ENCODE results near the gene FRMD3. TPM values are rescaled to one million over a fixed set of nuclear protein-coding genes. Genes with fewer than 3 reads are reported as not detected.

Gene FRMD3
- total RNA-seq, 1 donor from 2014 or later = 0.34 TPM

- H3K4me3 Mint-ChIP-seq = no peak overlapping the region
- no peaks in the 10 kb centered on the region for H3K4me1 Mint-ChIP-seq (ENCODE audit: low read depth)
- no peak overlapping the region for H3K27ac Mint-ChIP-seq
- H3K9me3 Mint-ChIP-seq = no peaks in the 10 kb centered on the region
- intact Hi-C loops (cut with micrococcal nuclease) = no loop called here
- no peak for DNase-seq (ENCODE audit: low spot score)
- H3K27me3 Mint-ChIP-seq (ENCODE audit: insufficient read depth) = no peaks in the 10 kb centered on the region
- no peaks in the 10 kb centered on the region for H3K36me3 Mint-ChIP-seq (ENCODE audit: low read depth)
Observed at GRCh38 chr9:83514767-83515166, 23.4 kb downstream of the FRMD3 start.

- no peak for DNase-seq (ENCODE audit: low spot score)
- H3K27me3 Mint-ChIP-seq (ENCODE audit: insufficient read depth) = no peaks in the 10 kb centered on the region
- peaks cover 15% of the 10 kb centered on the region for H3K4me1 Mint-ChIP-seq (ENCODE audit: low read depth)
- intact Hi-C loops (cut with micrococcal nuclease) = no loop called here
- H3K27ac Mint-ChIP-seq = no peak overlapping the region
- no peaks in the 10 kb centered on the region for H3K36me3 Mint-ChIP-seq (ENCODE audit: low read depth)
- no peak overlapping the region for H3K4me3 Mint-ChIP-seq
- no peaks in the 10 kb centered on the region for H3K9me3 Mint-ChIP-seq
Observed at GRCh38 chr9:83512621-83513020, 25.6 kb downstream of the FRMD3 start.

GRCh38 chr9:83511051-83511450 is 27.1 kb downstream of the FRMD3 start:
- Mint-ChIP-seq H3K27me3 (ENCODE audit: insufficient read depth) (no peaks in the 10 kb centered on the region), H3K9me3 (no peaks in the 10 kb centered on the region), H3K27ac (no peak overlapping the region), H3K36me3 (ENCODE audit: low read depth) (no peaks in the 10 kb centered on the region), H3K4me1 (ENCODE audit: low read depth) (peaks cover 15% of the 10 kb centered on the region), H3K4me3 (no peak overlapping the region)
- no peak for DNase-seq (ENCODE audit: low spot score)
- intact Hi-C loops (cut with micrococcal nuclease) = no loop called here

GRCh38 chr9:83509402-83509801 is 28.8 kb downstream of the FRMD3 start:
- Mint-ChIP-seq H3K9me3 (no peaks in the 10 kb centered on the region), H3K36me3 (ENCODE audit: low read depth) (no peaks in the 10 kb centered on the region)

GRCh38 chr9:83508067-83508466 is 30.1 kb downstream of the FRMD3 start:
- Mint-ChIP-seq H3K9me3 (no peaks in the 10 kb centered on the region), H3K4me1 (ENCODE audit: low read depth) (peaks cover 15% of the 10 kb centered on the region), H3K27me3 (ENCODE audit: insufficient read depth) (no peaks in the 10 kb centered on the region), H3K27ac (no peak overlapping the region), H3K4me3 (no peak overlapping the region), H3K36me3 (ENCODE audit: low read depth) (no peaks in the 10 kb centered on the region)
- intact Hi-C loops (cut with micrococcal nuclease) = no loop called here
- no peak for DNase-seq (ENCODE audit: low spot score)

More at GRCh38 chr9:83509402-83509801, 28.8 kb downstream of the FRMD3 start:
- no peak for DNase-seq (ENCODE audit: low spot score)
- intact Hi-C loops (cut with micrococcal nuclease) = no loop called here
- no peaks in the 10 kb centered on the region for H3K27me3 Mint-ChIP-seq (ENCODE audit: insufficient read depth)
- H3K4me1 Mint-ChIP-seq (ENCODE audit: low read depth) = peaks cover 15% of the 10 kb centered on the region
- no peak overlapping the region for H3K27ac Mint-ChIP-seq
- H3K4me3 Mint-ChIP-seq = no peak overlapping the region

- H3K9me3 Mint-ChIP-seq = no peaks in the 10 kb centered on the region
- H3K27ac Mint-ChIP-seq = no peak overlapping the region
- no peak for DNase-seq (ENCODE audit: low spot score)
- H3K27me3 Mint-ChIP-seq (ENCODE audit: insufficient read depth) = peaks cover 2% of the 10 kb centered on the region
- intact Hi-C loops (cut with micrococcal nuclease) = no loop called here
- H3K4me3 Mint-ChIP-seq = no peak overlapping the region
- peaks cover 15% of the 10 kb centered on the region for H3K4me1 Mint-ChIP-seq (ENCODE audit: low read depth)
- no peaks in the 10 kb centered on the region for H3K36me3 Mint-ChIP-seq (ENCODE audit: low read depth)
Observed at GRCh38 chr9:83505282-83505681, 32.9 kb downstream of the FRMD3 start.

GRCh38 chr9:83503866-83504265 is 34.3 kb downstream of the FRMD3 start:
- intact Hi-C loops (cut with micrococcal nuclease) = no loop called here
- Mint-ChIP-seq H3K36me3 (ENCODE audit: low read depth) (no peaks in the 10 kb centered on the region), H3K4me1 (ENCODE audit: low read depth) (peaks cover 13% of the 10 kb centered on the region), H3K27me3 (ENCODE audit: insufficient read depth) (peaks cover 2% of the 10 kb centered on the region), H3K27ac (no peak overlapping the region), H3K4me3 (no peak overlapping the region), H3K9me3 (no peaks in the 10 kb centered on the region)
- no peak for DNase-seq (ENCODE audit: low spot score)

GRCh38 chr9:83501565-83501964 is 36.6 kb downstream of the FRMD3 start:
- intact Hi-C loops (cut with micrococcal nuclease) = no loop called here
- Mint-ChIP-seq H3K36me3 (ENCODE audit: low read depth) (no peaks in the 10 kb centered on the region), H3K4me3 (no peak overlapping the region), H3K27me3 (ENCODE audit: insufficient read depth) (peaks cover 2% of the 10 kb centered on the region), H3K9me3 (no peaks in the 10 kb centered on the region), H3K4me1 (ENCODE audit: low read depth) (no peaks in the 10 kb centered on the region), H3K27ac (no peak overlapping the region)
- DNase-seq (ENCODE audit: low spot score) = no peak

GRCh38 chr9:83497441-83497840 is 40.8 kb downstream of the FRMD3 start:
- H3K4me3 Mint-ChIP-seq = no peak overlapping the region
- no peaks in the 10 kb centered on the region for H3K36me3 Mint-ChIP-seq (ENCODE audit: low read depth)
- H3K27me3 Mint-ChIP-seq (ENCODE audit: insufficient read depth) = peaks cover 10% of the 10 kb centered on the region
- DNase-seq (ENCODE audit: low spot score) = no peak
- no peaks in the 10 kb centered on the region for H3K4me1 Mint-ChIP-seq (ENCODE audit: low read depth)
- intact Hi-C loops (cut with micrococcal nuclease) = no loop called here
- no peak overlapping the region for H3K27ac Mint-ChIP-seq
- H3K9me3 Mint-ChIP-seq = no peaks in the 10 kb centered on the region

GRCh38 chr9:83491995-83492394 is 46.2 kb downstream of the FRMD3 start:
- intact Hi-C loops (cut with micrococcal nuclease) = no loop called here
- DNase-seq (ENCODE audit: low spot score) = no peak
- Mint-ChIP-seq H3K4me3 (no peak overlapping the region), H3K4me1 (ENCODE audit: low read depth) (no peaks in the 10 kb centered on the region), H3K9me3 (no peaks in the 10 kb centered on the region), H3K27ac (no peak overlapping the region), H3K36me3 (ENCODE audit: low read depth) (no peaks in the 10 kb centered on the region), H3K27me3 (ENCODE audit: insufficient read depth) (peaks cover 9% of the 10 kb centered on the region)

- Mint-ChIP-seq H3K27me3 (ENCODE audit: insufficient read depth) (peaks cover 9% of the 10 kb centered on the region), H3K36me3 (ENCODE audit: low read depth) (no peaks in the 10 kb centered on the region), H3K4me1 (ENCODE audit: low read depth) (no peaks in the 10 kb centered on the region), H3K9me3 (no peaks in the 10 kb centered on the region), H3K27ac (no peak overlapping the region), H3K4me3 (no peak overlapping the region)
- DNase-seq (ENCODE audit: low spot score) = no peak
- intact Hi-C loops (cut with micrococcal nuclease) = no loop called here
Observed at GRCh38 chr9:83491413-83491812, 46.8 kb downstream of the FRMD3 start.

- Mint-ChIP-seq H3K4me3 (no peak overlapping the region), H3K27me3 (ENCODE audit: insufficient read depth) (peaks cover 9% of the 10 kb centered on the region), H3K4me1 (ENCODE audit: low read depth) (no peaks in the 10 kb centered on the region), H3K36me3 (ENCODE audit: low read depth) (no peaks in the 10 kb centered on the region), H3K9me3 (no peaks in the 10 kb centered on the region), H3K27ac (no peak overlapping the region)
- no peak for DNase-seq (ENCODE audit: low spot score)
- intact Hi-C loops (cut with micrococcal nuclease) = loop anchor here (5.0 kb wide), 1 partner anchor 522 kb away; no protein-coding TSS in a partner anchor
Observed at GRCh38 chr9:83489961-83490360, 48.2 kb downstream of the FRMD3 start.

GRCh38 chr9:83484990-83485389 is 53.2 kb downstream of the FRMD3 start:
- intact Hi-C loops (cut with micrococcal nuclease) = loop anchor here (5.0 kb wide), 1 partner anchor 527 kb away; no protein-coding TSS in a partner anchor
- no peak overlapping the region for H3K27ac Mint-ChIP-seq
- no peak overlapping the region for H3K4me3 Mint-ChIP-seq
- H3K4me1 Mint-ChIP-seq (ENCODE audit: low read depth) = no peaks in the 10 kb centered on the region
- peaks cover 5% of the 10 kb centered on the region for H3K27me3 Mint-ChIP-seq (ENCODE audit: insufficient read depth)
- H3K9me3 Mint-ChIP-seq = no peaks in the 10 kb centered on the region
- H3K36me3 Mint-ChIP-seq (ENCODE audit: low read depth) = no peaks in the 10 kb centered on the region
- DNase-seq (ENCODE audit: low spot score) = no peak

GRCh38 chr9:83483223-83483622 is 55.0 kb downstream of the FRMD3 start:
- Mint-ChIP-seq H3K4me1 (ENCODE audit: low read depth) (no peaks in the 10 kb centered on the region), H3K27me3 (ENCODE audit: insufficient read depth) (peaks cover 4% of the 10 kb centered on the region), H3K4me3 (no peak overlapping the region), H3K27ac (no peak overlapping the region), H3K9me3 (peaks cover 7% of the 10 kb centered on the region), H3K36me3 (ENCODE audit: low read depth) (no peaks in the 10 kb centered on the region)
- intact Hi-C loops (cut with micrococcal nuclease) = no loop called here
- DNase-seq (ENCODE audit: low spot score) = no peak
